HG02981 (cell line): ENCODE results near the gene GTPBP3.

ENCODE experiments used
- ATAC-seq: cut with Tn5 transposase; IDR thresholded peaks from one replicate; pipeline ENCODE4 v1.9.1; 2021; ENCODE audit warnings: mild to moderate bottlenecking, moderate library complexity; ENCODE audit not compliant: unreplicated experiment

The GTPBP3 gene

GRCh38 chr19:17380426-17381138 lies 43.2 kb downstream of the GTPBP3 start:
- ATAC-seq = no peak

GRCh38 chr19:17385878-17386611 lies 48.7 kb downstream of the GTPBP3 start:
- no peak for ATAC-seq

- no peak for ATAC-seq
Measured at GRCh38 chr19:17389288-17389687, 51.9 kb downstream of the GTPBP3 start.

- no peak for ATAC-seq
Measured at GRCh38 chr19:17389957-17390664, 52.8 kb downstream of the GTPBP3 start.

GRCh38 chr19:17390665-17391370 lies 53.5 kb downstream of the GTPBP3 start:
- ATAC-seq = peak; percentile 83

- ATAC-seq = no peak
Measured at GRCh38 chr19:17391371-17392151, 54.2 kb downstream of the GTPBP3 start.
